NAMALWA (cell line): ENCODE data around the gene CEBPB.

Experiments used
- DNase-seq: peaks from one replicate; pipeline ENCODE4 v3.0.0-alpha.2; 2015; ENCODE audit warnings: low spot score

Gene CEBPB

DNA sequence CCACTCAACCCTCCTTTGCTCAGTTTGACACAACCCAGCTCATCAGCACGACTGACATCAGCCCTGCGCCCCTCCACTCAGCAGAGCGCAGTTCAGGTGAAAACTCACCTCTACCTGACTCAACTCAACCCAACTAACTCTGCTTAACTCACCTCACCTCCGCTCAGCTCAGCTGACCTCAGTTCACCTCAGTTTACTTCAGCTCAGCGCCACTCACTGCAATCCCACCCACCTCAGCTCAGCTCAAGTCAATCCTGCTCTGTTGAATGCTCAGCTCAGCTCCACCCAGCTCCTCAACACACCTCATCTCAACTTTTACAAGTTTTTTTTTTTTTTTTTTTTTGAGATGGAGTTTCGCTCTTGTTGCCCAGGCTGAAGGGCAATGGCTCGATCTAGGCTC lies 39.6 kb downstream of the CEBPB start:
- no peak for DNase-seq

DNA sequence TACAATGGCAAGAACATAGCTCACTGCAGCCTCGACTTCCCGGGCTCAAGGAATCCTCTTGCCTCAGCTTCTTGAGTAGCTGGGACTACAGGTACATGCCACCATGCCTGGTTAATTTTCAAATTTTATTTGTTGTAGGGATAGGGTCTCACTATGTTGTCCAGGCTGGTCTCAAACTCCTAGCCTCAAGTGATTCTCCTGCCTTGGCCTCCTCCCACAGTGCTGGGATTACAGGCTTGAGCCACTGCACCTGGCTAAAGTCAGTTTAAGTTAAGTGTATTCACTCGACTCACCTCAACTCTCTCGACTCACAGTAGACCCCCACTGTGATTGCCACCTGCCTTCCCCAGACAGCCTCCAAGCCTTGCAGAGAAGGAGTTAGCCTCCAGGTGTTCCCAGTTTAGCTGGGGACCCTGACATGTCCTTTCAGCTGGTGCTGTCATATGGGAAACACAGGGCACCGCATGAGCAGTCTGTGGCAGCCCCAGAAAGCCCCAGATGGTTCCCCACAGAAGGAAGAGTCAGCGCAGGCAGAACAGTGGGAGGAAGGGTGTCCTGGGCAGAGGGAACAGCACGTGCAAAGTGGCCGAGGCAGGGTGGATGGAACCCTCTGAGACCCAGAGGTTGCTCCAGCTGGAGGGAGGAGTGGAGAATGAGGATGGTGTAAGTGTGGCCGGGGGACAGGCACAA lies 40.4 kb downstream of the CEBPB start:
- DNase-seq, result no peak

GRCh38 chr20:50231854-50232253 lies 41.2 kb downstream of the CEBPB start:
- no peak for DNase-seq

- no peak for DNase-seq
Observed at GRCh38 chr20:50232651-50233324, 42.2 kb downstream of the CEBPB start.

DNA sequence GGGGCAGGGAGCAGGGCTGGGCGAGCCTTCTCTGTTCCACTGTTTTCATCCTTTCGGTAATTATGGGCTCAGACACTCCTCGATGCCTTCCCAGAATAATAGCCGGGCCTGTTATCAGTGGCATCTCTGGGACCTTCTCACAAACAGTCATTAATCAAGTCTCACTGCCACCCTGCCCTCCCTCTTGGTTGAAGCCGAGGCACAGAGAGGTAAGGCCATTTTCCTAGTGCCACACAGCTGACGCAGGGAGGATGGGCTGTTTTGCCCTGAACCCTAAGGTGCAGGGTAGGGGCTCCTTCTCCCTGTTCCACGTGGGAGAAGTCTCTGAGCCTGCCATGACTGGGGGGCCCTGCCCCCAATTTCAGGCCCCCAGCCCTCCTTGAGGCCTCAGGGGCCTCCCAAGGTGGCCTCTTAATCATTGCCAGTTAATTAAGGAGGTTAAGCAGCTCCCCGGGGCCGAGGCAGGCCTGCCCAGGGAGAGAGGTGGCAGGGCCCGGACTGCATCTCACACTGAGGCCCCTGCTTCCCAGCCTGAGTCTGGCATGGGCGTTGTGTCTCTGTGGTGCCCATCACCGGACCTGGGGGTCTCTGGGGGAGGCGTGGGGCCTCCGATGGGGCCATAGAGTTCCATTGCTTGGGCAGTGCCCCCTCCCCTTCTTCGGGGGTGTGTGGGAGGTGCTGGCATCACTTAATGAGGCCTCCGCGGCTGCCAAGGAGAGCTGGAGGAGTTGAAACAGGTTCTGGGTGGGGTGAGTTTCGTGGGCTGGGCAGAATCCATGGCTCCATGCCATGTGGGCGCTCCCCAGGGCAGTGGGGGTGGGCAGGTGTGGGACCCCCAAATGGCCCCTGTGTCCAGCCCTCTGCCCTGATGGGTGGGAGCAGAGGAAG lies 42.9 kb downstream of the CEBPB start:
- DNase-seq, result no peak

DNA sequence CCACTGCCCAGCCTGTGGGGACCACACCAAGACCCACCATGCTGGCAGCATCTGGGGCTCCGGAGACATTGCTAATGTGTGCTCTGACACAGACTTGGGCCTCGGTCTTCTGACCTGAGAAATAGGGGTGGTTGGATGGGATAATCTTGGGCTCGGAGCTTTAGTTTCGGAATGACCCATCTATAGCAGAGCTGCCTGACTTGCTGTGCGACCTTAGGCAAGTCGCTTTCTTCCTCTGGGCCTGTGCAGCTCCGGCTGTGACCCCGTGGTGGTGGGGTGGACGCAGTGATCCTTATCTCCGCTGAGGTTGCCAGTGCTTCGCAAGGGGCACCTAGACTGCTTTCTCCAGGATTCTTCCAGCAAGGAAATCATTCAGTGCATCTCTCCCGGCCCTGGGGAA lies 43.7 kb downstream of the CEBPB start:
- DNase-seq, result no peak

DNA sequence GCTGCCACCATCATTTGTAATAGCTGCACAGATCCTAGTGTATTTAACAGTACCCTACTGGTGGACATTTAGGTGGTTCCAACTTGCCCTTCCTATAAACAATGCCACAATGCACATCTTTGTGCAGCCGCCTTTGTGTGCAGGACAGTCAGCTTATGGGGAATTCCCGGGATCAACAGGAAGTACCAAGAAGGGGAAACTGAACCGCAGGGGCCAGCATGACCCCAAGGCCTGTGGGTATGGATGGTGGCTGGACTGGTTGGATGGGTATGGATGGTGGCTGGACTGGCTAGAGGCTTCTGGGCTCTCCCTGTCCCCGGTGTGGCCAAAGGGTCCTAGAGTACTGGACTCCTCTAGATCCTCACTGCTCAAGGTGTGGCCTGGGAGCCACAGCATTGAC lies 46.7 kb downstream of the CEBPB start:
- DNase-seq, result no peak

- no peak for DNase-seq
Observed at GRCh38 chr20:50238081-50238800, 47.6 kb downstream of the CEBPB start.

DNA sequence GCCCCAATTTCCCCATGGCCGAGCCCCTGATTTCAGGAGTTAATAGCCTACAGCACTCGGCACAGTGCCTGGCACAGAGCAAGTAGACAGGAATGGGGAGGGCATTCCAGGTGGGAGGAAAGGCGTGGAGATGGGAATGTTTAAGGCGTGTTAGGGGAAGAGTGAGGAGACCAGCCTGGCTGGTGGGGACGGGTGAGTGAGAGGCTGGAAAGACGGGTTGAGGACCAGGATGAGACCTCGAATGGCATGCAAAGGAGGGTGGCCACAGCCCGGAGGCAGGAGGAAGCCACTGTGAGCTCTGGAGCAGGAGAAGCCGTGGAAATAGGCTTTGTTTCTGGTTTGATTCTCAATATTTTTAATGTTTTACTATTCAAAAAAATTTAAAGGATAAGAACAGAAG lies 49.5 kb downstream of the CEBPB start:
- DNase-seq, result no peak

GRCh38 chr20:50242178-50242514 lies 51.5 kb downstream of the CEBPB start:
- DNase-seq, result no peak
